HPDE6-E6E7 (cell line): ENCODE results near the gene MAGI2.

Experiments used
- DNase-seq: peaks from one replicate; pipeline ENCODE4 v3.0.0; 2011; ENCODE audit warnings: missing footprints; ENCODE audit errors: extremely low spot score

The MAGI2 gene

DNA sequence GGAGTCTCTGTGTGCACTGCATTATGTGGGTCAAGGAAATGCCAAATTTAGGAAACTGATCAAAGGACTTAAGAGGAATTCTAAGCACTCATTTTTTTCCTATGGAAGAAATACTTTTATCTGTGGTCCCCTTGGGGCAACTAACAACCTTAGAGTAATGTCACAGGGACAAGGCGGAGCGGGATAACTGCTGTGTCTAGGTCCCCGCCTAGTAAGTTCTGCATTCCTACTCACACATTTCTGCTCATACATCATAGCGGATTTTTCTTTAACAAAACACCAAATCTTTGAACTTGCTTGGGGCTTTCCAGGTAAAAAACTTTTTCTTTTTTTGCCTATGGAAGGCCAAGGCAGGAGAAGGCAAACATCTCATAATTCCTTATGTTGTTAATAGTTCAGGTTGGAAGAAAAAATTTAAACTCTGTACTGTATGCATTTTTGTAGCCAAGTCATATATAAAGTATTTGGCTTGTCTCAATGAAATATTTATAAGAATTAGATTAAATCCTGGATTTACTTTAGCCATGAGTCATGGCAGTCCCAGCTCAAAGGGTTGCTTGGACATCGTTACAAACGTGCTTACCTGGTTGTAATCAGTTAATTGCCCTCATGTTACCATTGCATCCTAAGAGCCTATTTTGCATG lies 1369.9 kb downstream of the MAGI2 start:
- DNase-seq, result no peak

DNA sequence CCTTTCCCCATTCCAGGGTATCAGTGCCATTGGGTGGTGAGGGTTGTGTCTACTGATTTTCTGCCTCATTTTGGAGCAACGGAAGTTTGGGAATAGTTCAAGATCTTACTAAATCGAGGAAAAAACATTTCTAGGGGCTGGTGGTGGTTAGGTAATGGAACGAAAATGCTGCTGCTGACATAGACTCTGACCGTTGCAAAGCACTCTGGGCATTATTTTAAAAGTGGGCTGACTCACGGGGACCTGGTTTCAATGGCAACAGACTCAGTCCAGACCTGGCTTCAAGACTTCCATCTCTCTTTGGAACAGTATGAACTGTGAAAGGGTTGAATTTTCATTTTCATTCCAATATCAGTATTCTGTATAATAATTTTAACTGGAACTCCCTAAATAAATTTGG lies 1370.9 kb downstream of the MAGI2 start:
- DNase-seq, result no peak

DNA sequence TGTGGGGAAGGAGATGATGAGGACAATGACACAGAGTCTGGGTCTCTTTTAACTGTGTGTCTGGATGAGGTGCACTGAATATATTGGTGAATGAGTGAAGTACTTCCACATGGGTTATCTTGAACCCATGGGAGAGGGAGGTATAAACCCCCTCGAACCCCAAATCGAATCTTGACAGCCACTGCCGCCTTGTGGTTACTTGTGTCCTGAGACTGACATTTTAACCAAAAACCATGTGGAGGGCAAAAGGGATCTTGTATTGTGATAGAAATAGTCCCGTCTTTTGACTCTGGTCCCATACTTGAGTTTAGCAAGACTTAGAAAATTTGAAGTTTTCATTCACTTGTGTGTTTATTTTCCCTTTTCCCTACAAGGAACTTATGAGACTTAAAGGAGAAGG lies 1371.6 kb downstream of the MAGI2 start:
- no peak for DNase-seq

GRCh38 chr7:78081344-78081743 lies 1372.1 kb downstream of the MAGI2 start:
- DNase-seq, result no peak

DNA sequence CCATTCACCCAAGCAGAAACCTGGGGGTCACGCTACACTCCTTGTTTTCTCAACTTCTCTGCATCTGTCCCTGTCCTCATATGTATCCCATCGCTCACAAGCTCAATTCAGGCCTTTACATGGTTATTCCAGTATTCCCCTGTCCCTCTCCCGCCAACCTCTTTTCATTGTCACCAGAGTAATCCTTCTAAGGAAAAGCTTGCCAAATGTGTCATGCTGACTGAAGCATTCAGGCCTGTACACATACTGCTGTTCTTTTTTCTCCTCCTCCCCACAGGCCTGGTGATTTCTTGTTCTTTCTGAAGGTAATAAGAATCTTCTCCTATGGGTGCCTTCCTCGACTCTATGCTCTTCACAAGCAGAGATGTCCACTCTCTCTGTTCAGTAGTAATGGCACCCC lies 1372.7 kb downstream of the MAGI2 start:
- DNase-seq, result no peak

DNA sequence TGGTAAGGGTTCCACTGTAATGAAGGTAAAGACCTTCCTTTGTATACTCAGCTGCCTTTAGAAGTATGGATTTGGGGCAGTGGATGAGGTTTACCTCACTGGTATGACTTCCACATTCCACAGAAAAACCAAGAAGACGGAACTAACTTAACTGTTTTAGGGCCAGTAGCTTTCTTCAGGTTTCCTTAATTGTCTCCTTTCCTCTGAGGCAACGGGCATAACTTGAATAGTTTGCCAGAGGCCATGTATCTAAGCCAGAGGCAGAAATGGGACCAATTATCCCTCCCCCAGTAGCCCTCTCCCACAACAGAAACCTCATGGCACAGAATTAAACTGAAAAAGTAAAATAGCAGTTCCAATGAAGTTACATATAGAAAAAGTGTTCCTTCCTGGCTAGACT lies 1373.2 kb downstream of the MAGI2 start:
- no peak for DNase-seq

GRCh38 chr7:78074713-78075112 lies 1378.8 kb downstream of the MAGI2 start:
- no peak for DNase-seq

DNA sequence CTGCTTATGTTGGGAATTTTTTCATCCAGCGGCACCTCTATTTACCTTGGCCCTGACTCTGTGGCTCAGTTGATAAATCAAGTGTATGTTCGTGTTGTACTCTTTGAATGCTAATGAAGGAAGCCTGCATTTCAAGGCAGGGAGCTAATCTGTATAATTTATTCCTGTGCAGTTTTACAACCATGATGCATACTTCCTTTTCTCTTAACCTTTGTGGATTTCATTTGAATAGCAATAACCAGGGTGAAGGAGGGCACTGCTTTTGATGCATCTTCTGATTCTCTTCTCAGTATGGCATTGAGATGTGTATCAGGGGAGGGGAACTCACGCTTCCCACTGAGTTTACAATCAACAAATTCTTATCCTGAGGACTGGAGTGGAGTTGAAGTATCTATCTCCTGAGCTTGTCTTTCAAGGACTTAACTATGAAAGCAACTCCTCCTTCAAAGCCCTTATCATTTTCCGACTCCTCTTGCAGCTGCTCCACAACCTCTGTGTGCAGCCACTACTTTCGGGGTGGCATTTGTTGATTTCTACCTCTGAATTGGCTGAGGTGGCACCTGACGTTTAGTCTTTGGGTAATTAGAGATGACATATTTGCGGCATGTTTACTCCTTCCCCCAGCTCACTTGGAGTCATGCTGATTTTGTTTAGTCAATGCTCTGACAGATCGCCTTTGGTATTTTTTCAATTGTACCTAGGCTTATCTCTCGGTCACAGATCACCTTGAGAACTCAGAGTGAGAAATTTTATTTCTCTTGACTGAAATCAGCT lies 1379.7 kb downstream of the MAGI2 start:
- DNase-seq, result no peak

DNA sequence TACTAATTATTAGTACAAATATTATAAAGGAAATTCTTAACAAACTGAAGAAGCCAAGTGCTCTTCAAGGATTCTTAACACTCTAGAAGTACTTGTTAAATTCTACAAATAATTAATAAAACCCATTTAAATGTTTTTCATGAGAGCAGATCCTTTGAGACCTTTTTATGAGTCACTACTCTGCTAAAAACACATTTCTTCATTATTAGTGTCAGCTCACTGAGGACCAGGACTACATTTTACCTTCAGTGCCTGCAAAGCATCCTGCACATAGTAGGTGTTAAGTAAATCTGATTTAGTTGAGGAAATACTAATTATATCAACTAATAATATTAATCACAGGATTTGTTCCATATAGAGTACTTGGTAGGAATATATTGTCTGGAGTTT lies 1381.3 kb downstream of the MAGI2 start:
- no peak for DNase-seq

GRCh38 chr7:78071491-78072200 lies 1381.8 kb downstream of the MAGI2 start:
- DNase-seq, result no peak

GRCh38 chr7:78066599-78066998 lies 1386.9 kb downstream of the MAGI2 start:
- no peak for DNase-seq

GRCh38 chr7:78063758-78064157 lies 1389.7 kb downstream of the MAGI2 start:
- no peak for DNase-seq

DNA sequence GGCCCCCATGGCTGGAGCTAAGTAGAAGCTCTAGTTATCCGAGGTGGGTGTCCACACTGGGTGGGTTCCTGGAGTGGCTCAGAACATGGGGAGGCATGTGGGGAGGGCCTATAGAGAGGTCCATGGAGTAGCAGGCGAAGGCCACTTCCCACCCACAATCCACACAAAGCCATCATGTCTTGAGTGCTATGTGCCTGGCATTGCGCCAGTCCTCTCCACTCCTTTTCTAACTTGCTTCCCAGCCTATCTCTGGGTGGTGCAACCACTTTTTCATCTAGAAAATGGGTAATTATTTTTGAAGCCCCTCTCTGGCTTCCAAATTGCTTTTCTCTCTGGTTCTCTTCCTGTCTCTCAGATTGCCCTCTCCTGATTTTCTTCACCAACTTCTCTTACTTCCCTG lies 1391.3 kb downstream of the MAGI2 start:
- DNase-seq, result no peak

- no peak for DNase-seq
Measured at GRCh38 chr7:78057571-78057970, 1395.9 kb downstream of the MAGI2 start.

DNA sequence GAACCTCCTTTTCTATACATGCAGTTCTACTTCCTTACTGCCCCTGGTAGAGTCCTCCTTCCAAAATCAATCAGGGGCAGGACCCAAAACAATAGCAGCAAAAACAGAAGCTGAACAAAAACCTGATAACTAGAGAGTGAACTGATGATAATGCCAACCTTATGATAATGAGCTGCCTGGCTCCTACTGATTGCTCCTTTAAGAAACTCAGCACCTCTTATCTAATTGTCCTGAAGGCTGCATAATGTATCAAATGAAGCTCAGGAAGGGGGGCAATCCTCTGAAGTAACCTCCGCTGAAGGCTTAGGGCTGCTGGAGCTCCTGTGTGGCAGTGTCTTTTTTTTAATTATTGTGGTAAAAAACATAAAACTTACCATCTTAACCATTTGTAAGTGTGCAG lies 1397.9 kb downstream of the MAGI2 start:
- DNase-seq, result no peak

DNA sequence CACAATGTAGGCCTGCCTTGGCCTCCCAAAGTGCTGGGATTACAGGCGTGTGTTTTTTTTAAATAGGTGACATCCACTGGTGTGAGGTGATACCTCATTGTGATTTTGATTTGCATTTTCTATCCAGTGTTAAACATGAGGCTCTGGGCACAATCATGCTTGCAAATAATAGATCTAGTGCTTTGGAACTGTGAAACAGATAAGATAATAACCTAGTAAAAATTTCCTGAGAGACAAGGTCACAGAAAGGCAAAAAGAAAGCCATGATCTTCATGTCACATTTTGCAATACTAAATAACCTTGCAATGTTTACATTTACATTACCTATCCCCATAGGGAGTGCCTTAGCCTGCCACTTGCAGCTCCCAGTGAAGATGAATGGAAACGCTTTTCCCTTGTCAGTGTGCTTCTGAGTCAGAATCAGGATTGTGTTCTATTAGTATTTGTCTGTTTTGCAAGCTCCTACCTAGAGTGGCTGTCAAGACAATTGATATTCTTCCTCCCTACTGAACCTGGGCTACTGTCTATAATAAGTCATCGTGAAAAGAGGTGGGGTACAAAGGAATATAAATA lies 1398.4 kb downstream of the MAGI2 start:
- DNase-seq, result no peak

DNA sequence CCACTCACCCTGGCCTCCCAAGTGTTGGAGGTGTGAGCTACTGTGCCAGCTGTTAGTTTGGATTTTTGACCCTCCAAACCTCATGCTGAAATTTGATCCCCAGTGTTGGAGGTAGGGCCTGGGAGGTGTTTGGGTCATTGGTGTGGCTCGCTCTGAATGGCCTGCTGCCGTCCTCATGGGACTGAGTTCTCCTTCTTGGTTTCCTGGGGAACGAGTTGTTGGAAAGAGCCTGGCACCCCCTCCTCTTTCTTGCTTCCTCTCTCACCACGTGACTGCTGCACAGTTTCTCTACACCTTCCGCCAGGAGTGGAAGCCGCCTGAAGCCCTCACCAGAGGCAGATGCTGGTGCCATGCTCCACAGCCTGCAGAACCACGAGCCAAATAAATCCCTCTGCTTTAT lies 1401.4 kb downstream of the MAGI2 start:
- DNase-seq, result no peak

GRCh38 chr7:78047800-78048199 lies 1405.7 kb downstream of the MAGI2 start:
- no peak for DNase-seq

GRCh38 chr7:78043159-78043558 lies 1410.3 kb downstream of the MAGI2 start:
- DNase-seq, result no peak

DNA sequence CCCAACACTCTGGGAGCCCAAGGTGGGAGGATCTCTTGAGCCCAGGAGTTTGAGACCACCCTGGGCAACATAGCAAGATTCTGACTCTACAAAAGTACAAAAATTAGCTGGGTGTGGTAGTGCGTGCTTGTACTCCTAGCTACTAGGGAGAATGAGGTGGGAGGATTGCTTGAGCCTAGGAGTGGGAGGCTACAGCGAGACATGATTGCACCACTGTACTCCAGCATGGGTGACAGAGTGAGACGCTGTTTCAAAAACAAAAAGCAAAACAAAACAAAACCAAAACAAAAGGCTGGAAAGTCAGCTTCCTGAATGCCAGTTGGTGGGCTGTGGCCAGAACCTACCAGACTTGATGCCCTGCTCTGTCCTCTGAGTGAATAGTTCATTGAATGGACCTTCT lies 1412.0 kb downstream of the MAGI2 start:
- DNase-seq, result no peak

DNA sequence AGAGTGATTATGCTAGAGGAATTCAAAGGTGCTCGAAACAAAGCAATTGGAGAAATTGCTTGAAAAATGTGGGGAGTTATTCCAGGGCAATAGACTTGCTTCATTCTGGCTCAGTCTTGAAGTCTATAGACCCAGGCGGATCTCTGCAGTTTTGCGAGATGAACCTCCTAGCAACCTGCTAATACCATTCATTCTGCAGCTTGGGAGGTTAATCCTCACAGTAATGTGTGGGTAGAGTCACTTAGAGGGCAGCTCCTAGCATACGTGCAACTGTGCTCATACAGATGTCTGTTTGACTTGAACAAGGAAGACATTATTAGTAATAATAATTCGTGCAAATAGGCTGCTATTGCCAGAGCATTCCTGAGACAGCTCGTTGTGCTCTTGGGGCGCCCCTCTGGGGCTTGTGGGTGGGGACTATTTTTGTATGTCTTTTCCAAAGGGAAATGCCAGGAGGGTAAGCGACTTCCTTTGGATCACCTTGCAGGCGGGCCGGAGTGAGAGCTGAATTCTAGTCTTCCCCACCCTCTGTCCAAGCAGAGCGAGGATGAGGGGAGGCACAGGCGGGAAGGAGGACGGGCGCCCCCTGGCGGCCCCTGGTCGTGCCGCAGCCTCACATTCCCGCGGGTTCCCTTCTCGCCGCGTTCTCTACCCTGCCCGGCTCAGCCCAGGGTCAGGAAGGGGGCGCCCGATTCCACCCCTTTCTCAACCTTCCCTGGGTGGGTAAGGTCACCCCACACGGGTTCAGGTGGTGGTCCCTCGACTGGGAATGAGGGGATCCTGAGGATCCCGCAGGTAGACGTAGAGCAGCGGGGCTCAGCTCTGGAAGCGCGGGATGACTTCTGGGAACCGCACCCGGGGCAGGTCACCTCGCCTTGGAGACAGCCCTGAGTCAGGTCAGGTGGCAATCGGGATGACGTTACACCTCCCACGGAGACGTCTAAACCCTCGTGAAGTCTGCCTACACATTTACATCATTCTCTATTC lies 1413.4 kb downstream of the MAGI2 start:
- no peak for DNase-seq
